Thyroid gland (tissue), 4 donors: ENCODE measurements around the gene SNRPA.
"Not testable (repeated sequence)": the region's sequence is repeated elsewhere in the genome, so short reads cannot be mapped to it uniquely, and the experiment has no call there.

Experiments used
- CTCF ChIP-seq, 6 experiments: fragments of 200-600 bp in 3 of 6; fragments of 450-650 bp in 3 of 6; sonication (generic) in 3 of 6; IDR thresholded peaks; one replicate each; pipeline ENCODE4 v1.5.1; 2016 to 2019; ENCODE audit warnings: antibody characterized with exemption in 6 of 6, mild to moderate bottlenecking in 2 of 6, inconsistent platforms in 1 of 6, moderate library complexity in 1 of 6
- POLR2A ChIP-seq, 2 donors: fragments of 450-650 bp; IDR thresholded peaks; one replicate each; pipeline ENCODE4 v1.6.1; 2017; ENCODE audit warnings: antibody characterized with exemption in 2 of 2, mild to moderate bottlenecking in 2 of 2, moderate library complexity in 1 of 2

DNA sequence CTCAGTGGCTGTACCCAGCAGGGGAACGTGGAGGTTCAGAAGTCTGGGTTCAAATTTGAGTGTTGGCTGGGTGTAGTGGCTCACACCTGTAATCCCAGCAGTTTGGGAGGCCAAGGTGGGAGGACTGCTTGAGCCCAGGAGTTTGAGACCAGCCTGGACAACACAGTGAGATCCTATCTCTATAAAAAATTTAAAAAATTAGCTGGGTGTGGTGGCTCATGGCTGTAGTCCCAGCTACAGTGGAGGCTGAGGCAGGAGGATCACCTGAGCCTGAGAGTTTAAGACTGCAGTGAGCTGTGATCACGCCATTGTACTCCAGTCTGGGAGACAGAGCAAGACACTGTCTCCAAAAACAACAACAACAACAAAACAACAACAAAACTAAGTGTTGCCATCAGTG lies 33.1 kb downstream of the SNRPA start:
- TF ChIP-seq POLR2A, CTCF (IDR thresholded peaks at IDR 0.05): not testable (repeated sequence)
